OCI-LY7 (cell line): ENCODE data around the gene ALDOB.

Source experiments
- EZH2phosphoT487 ChIP-seq: fragments of 200-600 bp; sonication (generic); IDR thresholded peaks from 2 replicates; pipeline ENCODE4 v1.6.1; 2018; ENCODE audit warnings: low read depth, borderline replicate concordance, mild to moderate bottlenecking, mixed run types, antibody characterized with exemption, low read length, moderate library complexity, mixed read lengths
- TF ChIP-seq, protein P1 (sequence below): fragments of 200-600 bp; sonication (generic); conservative IDR thresholded peaks from 2 replicates; pipeline ENCODE4 v1.5.1; 2014; ENCODE audit warnings: mild to moderate bottlenecking, antibody characterized with exemption, low read length, moderate library complexity, mixed read lengths

DNA sequence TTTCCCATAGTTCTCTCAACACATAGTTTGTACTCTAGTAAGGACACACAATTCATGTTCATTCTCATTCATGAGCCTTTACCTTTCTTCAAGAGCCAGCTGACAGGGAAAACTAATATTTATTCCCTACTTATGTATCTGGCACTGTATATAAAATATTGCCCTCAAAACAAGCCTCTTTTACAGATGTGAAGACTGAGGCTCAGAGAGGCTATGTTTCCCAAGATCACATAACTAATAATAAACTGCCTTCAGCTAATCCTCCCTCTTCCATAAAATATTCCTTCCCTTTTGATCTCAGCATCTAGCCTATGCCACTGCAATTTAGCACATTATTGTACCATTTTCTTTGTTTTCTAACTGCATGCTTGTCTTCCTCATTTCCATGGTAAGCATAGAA is 18.2 kb downstream of the ALDOB start:
- TF ChIP-seq, protein P1, sequence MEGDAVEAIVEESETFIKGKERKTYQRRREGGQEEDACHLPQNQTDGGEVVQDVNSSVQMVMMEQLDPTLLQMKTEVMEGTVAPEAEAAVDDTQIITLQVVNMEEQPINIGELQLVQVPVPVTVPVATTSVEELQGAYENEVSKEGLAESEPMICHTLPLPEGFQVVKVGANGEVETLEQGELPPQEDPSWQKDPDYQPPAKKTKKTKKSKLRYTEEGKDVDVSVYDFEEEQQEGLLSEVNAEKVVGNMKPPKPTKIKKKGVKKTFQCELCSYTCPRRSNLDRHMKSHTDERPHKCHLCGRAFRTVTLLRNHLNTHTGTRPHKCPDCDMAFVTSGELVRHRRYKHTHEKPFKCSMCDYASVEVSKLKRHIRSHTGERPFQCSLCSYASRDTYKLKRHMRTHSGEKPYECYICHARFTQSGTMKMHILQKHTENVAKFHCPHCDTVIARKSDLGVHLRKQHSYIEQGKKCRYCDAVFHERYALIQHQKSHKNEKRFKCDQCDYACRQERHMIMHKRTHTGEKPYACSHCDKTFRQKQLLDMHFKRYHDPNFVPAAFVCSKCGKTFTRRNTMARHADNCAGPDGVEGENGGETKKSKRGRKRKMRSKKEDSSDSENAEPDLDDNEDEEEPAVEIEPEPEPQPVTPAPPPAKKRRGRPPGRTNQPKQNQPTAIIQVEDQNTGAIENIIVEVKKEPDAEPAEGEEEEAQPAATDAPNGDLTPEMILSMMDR: no peak
- no peak for TF ChIP-seq EZH2phosphoT487
